T-helper 2 cell (primary cell): ENCODE measurements around the gene ADPRHL1.

ENCODE experiments used
- DNase-seq, 5 experiments: peaks; one replicate each; pipeline versions ENCODE4 v3.0.0 to v3.0.0-alpha.2; 2012 to 2022

The ADPRHL1 gene

GRCh38 chr13:113414335-113414734, 39.0 kb downstream of the ADPRHL1 start:
- no peak for DNase-seq

GRCh38 chr13:113413898-113414282, 39.4 kb downstream of the ADPRHL1 start:
- DNase-seq, result no peak

- DNase-seq, result no peak
Observed at GRCh38 chr13:113413178-113413897, 40.0 kb downstream of the ADPRHL1 start.

- no peak for DNase-seq
Observed at GRCh38 chr13:113412440-113412839, 40.8 kb downstream of the ADPRHL1 start.

- DNase-seq, result no peak
Observed at GRCh38 chr13:113411216-113412023, 41.9 kb downstream of the ADPRHL1 start.

- DNase-seq, result no peak
Observed at GRCh38 chr13:113410472-113411201, 42.7 kb downstream of the ADPRHL1 start.

- DNase-seq, result no peak
Observed at GRCh38 chr13:113408562-113408961, 44.7 kb downstream of the ADPRHL1 start.

- DNase-seq, result no peak
Observed at GRCh38 chr13:113407531-113408393, 45.5 kb downstream of the ADPRHL1 start.

- no peak for DNase-seq
Observed at GRCh38 chr13:113407103-113407530, 46.2 kb downstream of the ADPRHL1 start.

GRCh38 chr13:113406321-113407102, 46.8 kb downstream of the ADPRHL1 start:
- no peak for DNase-seq

GRCh38 chr13:113405481-113406300, 47.6 kb downstream of the ADPRHL1 start:
- DNase-seq, result no peak

GRCh38 chr13:113404723-113405471, 48.4 kb downstream of the ADPRHL1 start:
- no peak for DNase-seq

GRCh38 chr13:113404366-113404722, 48.9 kb downstream of the ADPRHL1 start:
- no peak for DNase-seq

- no peak for DNase-seq
Observed at GRCh38 chr13:113403255-113404104, 49.8 kb downstream of the ADPRHL1 start.

GRCh38 chr13:113402471-113403254, 50.6 kb downstream of the ADPRHL1 start:
- DNase-seq, result no peak

GRCh38 chr13:113401452-113402415, 51.6 kb downstream of the ADPRHL1 start:
- DNase-seq, result no peak
